ENCODE data around the gene SLC35F3. TPM values are rescaled to one million over a fixed set of nuclear protein-coding genes. Genes with fewer than 3 reads are reported as not detected.

Gene SLC35F3
- total RNA-seq, 1 experiment from 2014 or later = 22.7 TPM

DNA sequence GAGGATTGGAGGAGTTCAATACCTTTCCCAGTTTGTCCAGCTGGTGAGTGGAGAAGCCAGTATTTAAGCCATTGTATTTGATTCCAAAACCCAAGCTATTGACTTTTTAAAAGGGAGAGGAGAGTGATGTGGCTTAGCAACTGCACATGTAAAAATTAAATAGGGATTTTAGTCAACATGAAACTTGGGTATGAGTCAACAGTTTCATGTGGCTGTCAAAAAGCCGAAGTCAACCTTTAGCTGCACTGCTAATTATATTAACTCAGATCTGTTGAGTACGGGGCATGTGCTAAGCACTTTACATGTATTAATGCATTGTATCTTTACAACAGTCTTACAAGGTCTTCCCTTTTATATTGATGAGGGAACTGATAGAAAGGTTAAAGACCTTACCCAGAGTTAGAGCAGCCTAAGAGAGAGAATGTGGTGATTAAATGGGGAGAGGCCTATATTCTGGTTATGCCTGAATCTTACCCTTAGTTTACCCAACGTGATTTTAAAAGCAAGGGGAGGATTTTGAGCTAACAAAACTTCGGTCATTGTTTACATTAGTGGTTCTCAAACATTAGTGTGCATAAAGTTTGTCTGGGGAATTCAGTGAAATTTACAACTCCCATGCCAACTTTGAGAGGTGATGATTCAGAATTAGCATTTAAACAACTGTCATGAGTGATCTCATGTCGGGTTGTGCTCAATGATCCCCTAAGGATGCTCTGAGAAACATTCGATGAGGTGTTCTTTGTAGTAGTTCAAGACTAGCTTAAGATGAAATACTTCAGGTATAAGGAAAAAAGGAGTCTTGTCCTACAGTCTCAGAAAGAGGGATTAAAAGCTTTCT, 6.9 kb upstream of the SLC35F3 start:
- H3K27ac ChIP-seq (ENCODE audit: low read depth, low read length, poor library complexity, severe bottlenecking) = no peak overlapping the region
- no peaks in the 10 kb centered on the region for H3K4me1 ChIP-seq (ENCODE audit: insufficient read depth, low read length, poor library complexity, severe bottlenecking)
- CTCF ChIA-PET = no interaction called here
- H3K36me3 ChIP-seq (ENCODE audit: insufficient read depth, low read length, poor library complexity, severe bottlenecking) = no peaks in the 10 kb centered on the region
- TF ChIP-seq EZH2 (IDR thresholded peaks at IDR 0.05; ENCODE audit: borderline replicate concordance, low read depth, low read length, poor library complexity, severe bottlenecking) (no peak), CTCF (conservative IDR thresholded peaks at IDR 0.05; ENCODE audit: low read depth, low read length) (no peak)
- no peaks in the 10 kb centered on the region for H3K9me3 ChIP-seq (ENCODE audit: low read depth, low read length, poor library complexity, severe bottlenecking)
- peaks cover 53% of the 10 kb centered on the region for H3K27me3 ChIP-seq (replicated peaks; ENCODE audit: insufficient read depth, low read depth, low read length, poor library complexity)
- no peak overlapping the region for H3K4me3 ChIP-seq (ENCODE audit: low read depth, low read length, poor library complexity, severe bottlenecking)
- POLR2A ChIA-PET (ENCODE audit: low non-redundant PET) = no interaction called here
- BruUV-seq (replicated peaks) = no TSS peak
- intact Hi-C loops (cut with micrococcal nuclease; ENCODE audit: unreplicated experiment) = no loop called here
- DNase-seq (ENCODE audit: low spot score) = no peak

- ChIA-PET POLR2A (ENCODE audit: low non-redundant PET) (no interaction called here), CTCF (no interaction called here)
- Histone ChIP-seq H3K36me3 (ENCODE audit: insufficient read depth, low read length, poor library complexity, severe bottlenecking) (no peaks in the 10 kb centered on the region), H3K9me3 (ENCODE audit: low read depth, low read length, poor library complexity, severe bottlenecking) (no peaks in the 10 kb centered on the region), H3K27ac (ENCODE audit: low read depth, low read length, poor library complexity, severe bottlenecking) (no peak overlapping the region), H3K4me3 (ENCODE audit: low read depth, low read length, poor library complexity, severe bottlenecking) (no peak overlapping the region), H3K4me1 (ENCODE audit: insufficient read depth, low read length, poor library complexity, severe bottlenecking) (no peaks in the 10 kb centered on the region), H3K27me3 (replicated peaks; ENCODE audit: insufficient read depth, low read depth, low read length, poor library complexity) (peaks cover 73% of the 10 kb centered on the region)
- TF ChIP-seq EZH2 (IDR thresholded peaks at IDR 0.05; ENCODE audit: borderline replicate concordance, low read depth, low read length, poor library complexity, severe bottlenecking) (no peak), CTCF (conservative IDR thresholded peaks at IDR 0.05; ENCODE audit: low read depth, low read length) (no peak)
- BruUV-seq (replicated peaks) = no TSS peak
- intact Hi-C loops (cut with micrococcal nuclease; ENCODE audit: unreplicated experiment) = no loop called here
- no peak for DNase-seq (ENCODE audit: low spot score)
Measured at GRCh38 chr1:233901495-233901894, 3.0 kb upstream of the SLC35F3 start.

DNA sequence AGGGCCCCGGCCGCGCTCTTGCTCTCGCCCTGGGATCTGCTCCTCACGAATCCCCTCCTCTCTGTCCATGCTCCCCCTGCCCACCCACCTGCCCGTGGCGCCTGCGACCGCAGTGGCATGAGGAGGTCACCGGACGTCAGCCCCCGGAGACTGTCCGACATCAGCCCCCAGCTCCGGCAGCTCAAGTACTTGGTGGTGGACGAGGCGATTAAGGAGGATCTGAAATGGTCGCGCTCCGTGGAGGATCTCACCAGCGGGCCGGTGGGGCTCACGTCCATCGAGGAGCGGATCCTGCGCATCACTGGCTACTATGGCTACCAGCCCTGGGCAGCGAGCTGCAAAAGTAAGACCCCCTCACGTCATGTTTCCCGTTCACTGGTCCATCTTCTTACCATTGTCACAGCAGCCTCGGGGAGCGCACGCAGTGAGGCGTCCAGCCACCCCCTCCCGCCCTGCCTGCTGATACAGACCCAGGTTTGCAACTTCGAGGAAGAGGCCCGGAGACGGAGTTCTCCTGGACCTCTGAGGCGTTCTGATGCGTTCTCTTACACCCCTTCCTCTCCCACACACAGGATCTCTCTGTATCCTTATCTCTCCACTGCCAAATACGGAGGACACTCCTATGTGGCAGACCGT, 1.1 kb downstream of the SLC35F3 start:
- BruUV-seq (replicated peaks) = no TSS peak
- Histone ChIP-seq H3K9me3 (ENCODE audit: low read depth, low read length, poor library complexity, severe bottlenecking) (no peaks in the 10 kb centered on the region), H3K4me1 (ENCODE audit: insufficient read depth, low read length, poor library complexity, severe bottlenecking) (no peaks in the 10 kb centered on the region), H3K27me3 (replicated peaks; ENCODE audit: insufficient read depth, low read depth, low read length, poor library complexity) (peaks cover 65% of the 10 kb centered on the region), H3K36me3 (ENCODE audit: insufficient read depth, low read length, poor library complexity, severe bottlenecking) (no peaks in the 10 kb centered on the region), H3K4me3 (ENCODE audit: low read depth, low read length, poor library complexity, severe bottlenecking) (no peak overlapping the region), H3K27ac (ENCODE audit: low read depth, low read length, poor library complexity, severe bottlenecking) (no peak overlapping the region)
- ChIA-PET POLR2A (ENCODE audit: low non-redundant PET) (no interaction called here), CTCF (no interaction called here)
- intact Hi-C loops (cut with micrococcal nuclease; ENCODE audit: unreplicated experiment) = no loop called here
- no peak for TF ChIP-seq EZH2 (IDR thresholded peaks at IDR 0.05; ENCODE audit: borderline replicate concordance, low read depth, low read length, poor library complexity, severe bottlenecking)
- TF ChIP-seq CTCF (conservative IDR thresholded peaks at IDR 0.05; ENCODE audit: low read depth, low read length) = no peak
- no peak for DNase-seq (ENCODE audit: low spot score)
